ENCODE data around the gene RASA2. TPM values are rescaled to one million over a fixed set of nuclear protein-coding genes. Genes with fewer than 3 reads are reported as not detected.
"Not testable (repeated sequence)": the region's sequence is repeated elsewhere in the genome, so short reads cannot be mapped to it uniquely, and the experiment has no call there.

RASA2 gene
- total and polyA plus RNA-seq, 2 experiments from 2014 or later, result 6.2 to 12.6 TPM

GRCh38 chr3:141619450-141619849, 132.6 kb downstream of the RASA2 start:
- Histone ChIP-seq H3K36me3 (replicated peaks; ENCODE audit: insufficient read depth, low read depth) (no peaks in the 10 kb centered on the region), H3K79me2 (no peaks in the 10 kb centered on the region), H2AFZ (no peak overlapping the region), H3K4me2 (no peak overlapping the region), H3K4me1 (ENCODE audit: insufficient read depth) (peaks cover 5% of the 10 kb centered on the region), H3K27me3 (no peaks in the 10 kb centered on the region), H3K4me3 (no peak overlapping the region), H4K20me1 (ENCODE audit: insufficient read depth, poor library complexity, severe bottlenecking) (no peaks in the 10 kb centered on the region), H3K27ac (peak overlapping the region; percentile 91), H3K9me2 (replicated peaks; ENCODE audit: insufficient read depth) (no peaks in the 10 kb centered on the region), H3K9me3 (ENCODE audit: low read depth) (no peaks in the 10 kb centered on the region)
- no peak for TF ChIP-seq EZH2phosphoT487 (IDR thresholded peaks at IDR 0.05; ENCODE audit: low read depth, severe bottlenecking, unreplicated experiment)
- WGBS (ENCODE audit: low lambda C conversion rate, missing lambda C conversion rate), result 71% methylated on average over 4 of the region's 4 CpGs
- DNase-seq (ENCODE audit: low spot score), result no peak

DNA sequence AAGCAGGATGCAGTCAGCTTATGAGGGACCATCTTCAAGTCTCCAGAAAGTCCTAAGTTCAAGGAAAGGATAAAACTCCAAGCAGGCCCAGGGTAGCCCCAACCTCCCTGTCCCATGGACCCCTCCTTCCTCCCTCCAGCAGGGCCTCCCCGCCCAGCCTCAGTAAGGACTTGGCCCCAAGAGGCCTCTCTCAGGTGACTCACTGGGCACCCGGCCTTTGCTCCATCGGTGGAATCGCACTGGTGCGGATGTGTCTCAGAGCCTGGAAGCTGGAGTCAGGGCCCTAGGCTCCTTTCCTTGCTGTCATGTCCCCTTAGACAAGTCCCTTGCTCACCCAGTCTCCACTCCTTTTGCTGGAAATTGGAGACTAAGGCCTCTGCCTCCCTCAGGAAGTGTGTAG, 136.9 kb downstream of the RASA2 start:
- H4K20me1 ChIP-seq (ENCODE audit: insufficient read depth, poor library complexity, severe bottlenecking), result no peaks in the 10 kb centered on the region
- TF ChIP-seq EZH2phosphoT487 (IDR thresholded peaks at IDR 0.05; ENCODE audit: low read depth, severe bottlenecking, unreplicated experiment) (no peak), CTCF (IDR thresholded peaks at IDR 0.05; ENCODE audit: poor library complexity) (no peak), EZH2 (IDR thresholded peaks at IDR 0.05; ENCODE audit: borderline replicate concordance) (no peak)

DNA sequence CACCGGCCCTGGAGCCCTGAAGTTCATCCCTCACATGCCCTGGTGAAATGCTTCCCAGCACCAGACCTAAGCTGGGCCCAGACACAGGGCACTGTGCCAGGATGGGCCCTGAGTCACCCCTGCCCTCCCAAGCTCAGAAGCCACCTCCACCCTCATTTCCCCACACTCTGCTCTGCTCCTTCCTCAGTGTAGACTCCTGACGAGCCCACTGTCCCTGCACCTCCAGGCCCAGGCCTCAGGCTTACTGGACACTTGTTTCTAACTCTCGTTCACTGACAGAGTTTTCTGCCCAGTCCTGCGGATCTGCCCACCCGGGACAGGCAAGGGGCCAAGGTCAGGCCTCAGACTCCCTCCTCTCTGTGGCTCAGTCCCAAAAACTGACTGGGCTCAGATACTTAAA, 138.7 kb downstream of the RASA2 start:
- no peak overlapping the region for H3K27ac ChIP-seq
- no peak overlapping the region for H3K4me2 ChIP-seq
- no peak for DNase-seq (ENCODE audit: low spot score)
- H3K79me2 ChIP-seq, result no peaks in the 10 kb centered on the region
- no peak for TF ChIP-seq EZH2phosphoT487 (IDR thresholded peaks at IDR 0.05; ENCODE audit: low read depth, severe bottlenecking, unreplicated experiment)
- TF ChIP-seq CTCF (IDR thresholded peaks at IDR 0.05; ENCODE audit: poor library complexity), result no peak
- no peak for TF ChIP-seq EZH2 (IDR thresholded peaks at IDR 0.05; ENCODE audit: borderline replicate concordance)
- no peaks in the 10 kb centered on the region for H3K9me3 ChIP-seq (ENCODE audit: low read depth)
- H3K4me3 ChIP-seq, result no peak overlapping the region
- H3K36me3 ChIP-seq (replicated peaks; ENCODE audit: insufficient read depth, low read depth), result no peaks in the 10 kb centered on the region
- H3K4me1 ChIP-seq (ENCODE audit: insufficient read depth), result no peaks in the 10 kb centered on the region
- WGBS (ENCODE audit: low lambda C conversion rate, missing lambda C conversion rate), result 69% methylated on average over 4 of the region's 5 CpGs
- no peaks in the 10 kb centered on the region for H3K27me3 ChIP-seq
- no peaks in the 10 kb centered on the region for H3K9me2 ChIP-seq (replicated peaks; ENCODE audit: insufficient read depth)
- no peaks in the 10 kb centered on the region for H4K20me1 ChIP-seq (ENCODE audit: insufficient read depth, poor library complexity, severe bottlenecking)
- H2AFZ ChIP-seq, result no peak overlapping the region

More for the DNA sequence above, 136.9 kb downstream of the RASA2 start:
- H3K4me1 ChIP-seq (ENCODE audit: insufficient read depth), result peaks cover 5% of the 10 kb centered on the region
- DNase-seq (ENCODE audit: low spot score), result peak; percentile 17
- no peak overlapping the region for H2AFZ ChIP-seq
- H3K27ac ChIP-seq, result no peak overlapping the region
- H3K36me3 ChIP-seq (replicated peaks; ENCODE audit: insufficient read depth, low read depth), result no peaks in the 10 kb centered on the region
- H3K9me2 ChIP-seq (replicated peaks; ENCODE audit: insufficient read depth), result no peaks in the 10 kb centered on the region
- H3K4me3 ChIP-seq, result no peak overlapping the region
- no peak overlapping the region for H3K4me2 ChIP-seq
- WGBS (ENCODE audit: low lambda C conversion rate, missing lambda C conversion rate), result 76% methylated on average over 5 of the region's 5 CpGs
- H3K79me2 ChIP-seq, result no peaks in the 10 kb centered on the region
- no peaks in the 10 kb centered on the region for H3K9me3 ChIP-seq (ENCODE audit: low read depth)
- H3K27me3 ChIP-seq, result no peaks in the 10 kb centered on the region

- not testable (repeated sequence) for H3K9me2 ChIP-seq (replicated peaks; ENCODE audit: insufficient read depth); H3K79me2 ChIP-seq; H3K9me3 ChIP-seq (ENCODE audit: low read depth); H4K20me1 ChIP-seq (ENCODE audit: insufficient read depth, poor library complexity, severe bottlenecking); H3K4me3 ChIP-seq; H3K36me3 ChIP-seq (replicated peaks; ENCODE audit: insufficient read depth, low read depth); DNase-seq (ENCODE audit: low spot score); H3K4me1 ChIP-seq (ENCODE audit: insufficient read depth); H3K4me2 ChIP-seq; H2AFZ ChIP-seq; H3K27me3 ChIP-seq
- 95% methylated on average over 6 of the region's 6 CpGs for WGBS (ENCODE audit: low lambda C conversion rate, missing lambda C conversion rate)
- peak overlapping the region; percentile 85 for H3K27ac ChIP-seq
These were observed 141.5 kb downstream of the RASA2 start for GRCh38 chr3:141628334-141628733.

- not testable (repeated sequence) for H3K4me1 ChIP-seq (ENCODE audit: insufficient read depth); H3K36me3 ChIP-seq (replicated peaks; ENCODE audit: insufficient read depth, low read depth); H3K9me2 ChIP-seq (replicated peaks; ENCODE audit: insufficient read depth); H3K27me3 ChIP-seq; H3K9me3 ChIP-seq (ENCODE audit: low read depth); H3K4me2 ChIP-seq; H3K79me2 ChIP-seq; H4K20me1 ChIP-seq (ENCODE audit: insufficient read depth, poor library complexity, severe bottlenecking); DNase-seq (ENCODE audit: low spot score); H3K4me3 ChIP-seq; H2AFZ ChIP-seq
- H3K27ac ChIP-seq, result peak overlapping the region; percentile 85
- 83% methylated on average over 7 of the region's 7 CpGs for WGBS (ENCODE audit: low lambda C conversion rate, missing lambda C conversion rate)
These were observed 142.1 kb downstream of the RASA2 start for GRCh38 chr3:141628868-141629441.

Data from hepatocyte (in vitro differentiated cells).